MCF 10A (cell line): ENCODE measurements around the gene DNM2. TPM values are rescaled to one million over a fixed set of nuclear protein-coding genes. Genes with fewer than 3 reads are reported as not detected.

Experiments
- BruUV-seq: library from RNA; stranded (reverse); fragments of 400-500 nt; replicated peaks from 2 replicates; lab custom pipeline; 2021; lab: Mats Ljungman, UMichigan
- CTCF ChIA-PET: fragments of 300-600 bp; sonication (Branson Sonifier 250); formaldehyde crosslinking; extraction: SDS; loops from one replicate; lab custom pipeline; 2021; ENCODE audit warnings: antibody characterized with exemption, inconsistent platforms; lab: Yijun Ruan, JAX
- POLR2A ChIA-PET: fragments of 300-600, 350-650 bp; sonication (Branson Sonifier 250); formaldehyde crosslinking; extraction: SDS; loops from one replicate; lab custom pipeline; 2020; ENCODE audit warnings: antibody characterized with exemption, inconsistent platforms; lab: Yijun Ruan, JAX
- DNase-seq: peaks from one replicate; pipeline ENCODE4 v3.0.0-alpha.2; 2018; ENCODE audit not compliant: unreplicated experiment
- H3K27ac Mint-ChIP-seq: one replicate; pipeline ENCODE4 v1.8.0; 2022; ENCODE audit warnings: mild to moderate bottlenecking, low read depth, mixed read lengths; ENCODE audit not compliant: unreplicated experiment
- H3K27me3 Mint-ChIP-seq: one replicate; pipeline ENCODE4 v1.8.0; 2022; ENCODE audit warnings: mixed read lengths; ENCODE audit not compliant: insufficient read depth, unreplicated experiment
- H3K36me3 Mint-ChIP-seq: one replicate; pipeline ENCODE4 v1.8.0; 2022; ENCODE audit warnings: mild to moderate bottlenecking, moderate library complexity, mixed read lengths; ENCODE audit not compliant: insufficient read depth, unreplicated experiment
- H3K4me1 Mint-ChIP-seq: one replicate; pipeline ENCODE4 v1.8.0; 2022; ENCODE audit warnings: mixed read lengths; ENCODE audit not compliant: insufficient read depth, unreplicated experiment
- H3K4me3 Mint-ChIP-seq: one replicate; pipeline ENCODE4 v1.8.0; 2022; ENCODE audit warnings: mild to moderate bottlenecking, moderate library complexity, mixed read lengths; ENCODE audit not compliant: unreplicated experiment
- H3K9me3 Mint-ChIP-seq: one replicate; pipeline ENCODE4 v1.8.0; 2022; ENCODE audit warnings: mixed read lengths; ENCODE audit not compliant: unreplicated experiment
- intact Hi-C: fragments of 100-400 bp; cut with micrococcal nuclease; formaldehyde crosslinking; loops from 2 replicates; pipeline ENCODE4 v1.14.1; 2022
- total RNA-seq: library from RNA; stranded (reverse); gene quantifications from 2 replicates; pipeline ENCODE4 v1.2.3, GENCODE V29; 2022
- TF ChIP-seq, protein P1 (sequence below): fragments of 200-600 bp; IDR thresholded peaks from one replicate; pipeline ENCODE4 v1.8.0; 2022; ENCODE audit warnings: antibody characterized with exemption, mild to moderate bottlenecking; ENCODE audit not compliant: unreplicated experiment

DNM2 gene
- total RNA-seq, 1 experiment from 2014 or later: 114 TPM

DNA sequence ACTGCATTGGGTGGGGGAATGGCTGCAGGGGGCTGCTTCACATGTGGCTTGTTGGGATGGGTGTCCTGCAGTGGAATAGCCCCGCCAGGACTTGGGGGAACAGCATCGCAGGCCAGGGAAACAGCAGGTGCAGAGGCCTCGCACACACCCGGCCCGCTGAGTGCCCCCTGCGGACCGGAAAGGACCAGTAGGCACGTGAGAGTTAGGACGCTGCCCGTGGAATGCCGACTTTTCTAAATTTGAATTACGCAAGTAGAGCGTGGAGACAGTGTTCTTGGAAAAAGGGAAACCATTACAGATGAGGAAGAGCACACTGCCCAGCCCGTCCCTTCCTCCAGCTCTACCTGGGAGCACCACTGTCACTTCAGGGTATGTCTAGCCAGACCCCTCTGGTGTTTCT is 11.5 kb downstream of the DNM2 start:
- Mint-ChIP-seq H3K36me3 (no peaks in the 10 kb centered on the region), H3K9me3 (no peaks in the 10 kb centered on the region), H3K4me3 (no peak overlapping the region), H3K4me1 (no peaks in the 10 kb centered on the region), H3K27me3 (no peaks in the 10 kb centered on the region), H3K27ac (no peak overlapping the region)
- TF ChIP-seq, protein P1, sequence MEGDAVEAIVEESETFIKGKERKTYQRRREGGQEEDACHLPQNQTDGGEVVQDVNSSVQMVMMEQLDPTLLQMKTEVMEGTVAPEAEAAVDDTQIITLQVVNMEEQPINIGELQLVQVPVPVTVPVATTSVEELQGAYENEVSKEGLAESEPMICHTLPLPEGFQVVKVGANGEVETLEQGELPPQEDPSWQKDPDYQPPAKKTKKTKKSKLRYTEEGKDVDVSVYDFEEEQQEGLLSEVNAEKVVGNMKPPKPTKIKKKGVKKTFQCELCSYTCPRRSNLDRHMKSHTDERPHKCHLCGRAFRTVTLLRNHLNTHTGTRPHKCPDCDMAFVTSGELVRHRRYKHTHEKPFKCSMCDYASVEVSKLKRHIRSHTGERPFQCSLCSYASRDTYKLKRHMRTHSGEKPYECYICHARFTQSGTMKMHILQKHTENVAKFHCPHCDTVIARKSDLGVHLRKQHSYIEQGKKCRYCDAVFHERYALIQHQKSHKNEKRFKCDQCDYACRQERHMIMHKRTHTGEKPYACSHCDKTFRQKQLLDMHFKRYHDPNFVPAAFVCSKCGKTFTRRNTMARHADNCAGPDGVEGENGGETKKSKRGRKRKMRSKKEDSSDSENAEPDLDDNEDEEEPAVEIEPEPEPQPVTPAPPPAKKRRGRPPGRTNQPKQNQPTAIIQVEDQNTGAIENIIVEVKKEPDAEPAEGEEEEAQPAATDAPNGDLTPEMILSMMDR: no peak
- intact Hi-C loops: no loop called here
- ChIA-PET POLR2A (no interaction called here), CTCF (interaction anchor here (1.7 kb wide), 1 partner anchor 135 kb away, joined by 5 read pairs; no protein-coding TSS in a partner anchor)
- BruUV-seq: no TSS peak
- DNase-seq: no peak

DNA sequence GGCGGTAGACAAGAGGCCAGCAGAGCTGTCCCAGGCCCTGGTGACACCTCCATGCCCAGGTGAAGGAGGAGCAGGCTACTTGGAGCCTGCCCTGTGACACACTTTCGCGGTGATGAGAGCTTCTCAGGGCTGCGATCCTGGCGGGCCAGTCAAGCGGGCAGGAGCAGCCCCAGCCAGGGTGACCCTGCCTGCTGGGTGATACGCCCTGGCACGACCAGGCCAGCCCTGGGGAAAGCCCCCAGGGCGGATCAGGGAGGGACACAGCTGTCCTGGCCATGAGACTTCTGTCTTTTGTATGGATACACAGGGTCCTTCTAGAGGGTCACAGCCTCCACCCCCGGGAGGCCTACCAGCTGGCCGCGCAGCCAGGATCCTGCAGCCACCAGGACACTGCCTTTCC is 13.1 kb downstream of the DNM2 start:
- no peak overlapping the region for H3K4me3 Mint-ChIP-seq
- H3K27me3 Mint-ChIP-seq: no peaks in the 10 kb centered on the region
- H3K9me3 Mint-ChIP-seq: no peaks in the 10 kb centered on the region
- ChIA-PET CTCF (interaction anchor here (0.6 to 1.7 kb wide), 4 partner anchors 14 to 433 kb away, joined by 3 to 5 read pairs (median 4); partner anchors contain the start of gene DNM2), POLR2A (no interaction called here)
- no peak overlapping the region for H3K27ac Mint-ChIP-seq
- no peak for DNase-seq
- TF ChIP-seq, protein P1: no peak
- intact Hi-C loops: no loop called here
- no peaks in the 10 kb centered on the region for H3K4me1 Mint-ChIP-seq
- H3K36me3 Mint-ChIP-seq: no peaks in the 10 kb centered on the region
- no TSS peak for BruUV-seq

DNA sequence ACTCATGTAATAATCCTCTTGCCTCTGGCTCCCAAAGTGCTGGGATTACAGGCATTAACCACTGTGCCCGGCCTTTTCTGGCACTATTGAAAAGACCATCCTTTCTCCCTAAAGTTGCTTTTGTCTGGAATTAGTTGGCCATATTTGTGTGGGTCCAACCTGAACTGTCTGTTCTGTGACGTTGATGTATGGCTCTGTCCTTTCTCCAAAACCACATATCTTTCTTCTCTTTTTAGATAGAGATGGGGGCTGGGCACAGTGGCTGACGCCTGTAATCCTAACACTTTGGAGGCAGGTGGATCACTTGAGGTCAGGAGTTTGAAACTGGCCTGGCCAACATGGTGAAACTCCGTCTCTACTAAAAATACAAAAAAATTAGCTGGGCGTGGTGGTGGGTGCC is 17.9 kb downstream of the DNM2 start:
- peaks cover 6% of the 10 kb centered on the region for H3K4me1 Mint-ChIP-seq
- POLR2A ChIA-PET: no interaction called here
- H3K36me3 Mint-ChIP-seq: no peaks in the 10 kb centered on the region

DNA sequence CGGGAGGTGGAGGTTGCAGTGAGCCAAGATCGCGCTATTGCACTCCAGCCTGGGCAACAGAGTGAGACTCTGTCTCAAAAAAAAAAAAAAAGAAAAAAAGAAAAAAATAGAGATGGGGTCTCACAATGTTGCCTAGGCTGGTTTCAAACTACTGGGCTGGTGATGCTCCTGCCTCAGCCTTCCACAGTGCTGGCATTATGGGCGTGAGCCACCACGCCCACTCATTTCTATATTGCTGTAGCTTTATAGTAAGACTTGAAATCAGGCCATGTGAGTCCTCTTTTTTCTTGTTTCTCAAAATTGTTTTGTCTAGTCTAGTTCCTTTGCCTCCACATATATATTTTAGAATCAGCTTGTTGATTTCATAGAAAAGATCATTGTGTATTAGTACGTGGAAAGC is 18.3 kb downstream of the DNM2 start:
- ChIA-PET POLR2A (interaction anchor here (1.5 kb wide), 1 partner anchor 18 kb away, joined by 3 read pairs; the partner anchor contains the start of gene DNM2), CTCF (interaction anchor here (0.6 kb wide), 1 partner anchor 128 kb away, joined by 3 read pairs; no protein-coding TSS in a partner anchor)
- Mint-ChIP-seq H3K27me3 (no peaks in the 10 kb centered on the region), H3K9me3 (no peaks in the 10 kb centered on the region), H3K4me3 (no peak overlapping the region), H3K36me3 (no peaks in the 10 kb centered on the region), H3K4me1 (peaks cover 6% of the 10 kb centered on the region), H3K27ac (no peak overlapping the region)
- intact Hi-C loops: no loop called here
- TF ChIP-seq, protein P1: no peak
- DNase-seq: no peak
- no TSS peak for BruUV-seq

More for the DNA sequence above, 17.9 kb downstream of the DNM2 start:
- BruUV-seq: no TSS peak
- H3K9me3 Mint-ChIP-seq: no peaks in the 10 kb centered on the region
- no peak for DNase-seq
- CTCF ChIA-PET: interaction anchor here (0.6 kb wide), 1 partner anchor 64 kb away, joined by 4 read pairs; no protein-coding TSS in a partner anchor
- TF ChIP-seq, protein P1: no peak
- no peaks in the 10 kb centered on the region for H3K27me3 Mint-ChIP-seq
- H3K27ac Mint-ChIP-seq: no peak overlapping the region
- intact Hi-C loops: no loop called here
- no peak overlapping the region for H3K4me3 Mint-ChIP-seq
